A673 (cell line): ENCODE data around the gene EGR2. TPM values are rescaled to one million over a fixed set of nuclear protein-coding genes. Genes with fewer than 3 reads are reported as not detected.
A peak's percentile ranks its signal among the peaks of the same experiment; 100 is the strongest.

Source experiments
- BruUV-seq: library from RNA; stranded (reverse); fragments of 400-500 nt; replicated peaks from 2 replicates; lab custom pipeline; 2021; lab: Mats Ljungman, UMichigan
- CTCF ChIA-PET: fragments of 300-600 bp; sonication (Branson Sonifier 250); formaldehyde crosslinking; loops from one replicate; lab custom pipeline; 2022; ENCODE audit warnings: antibody characterized with exemption; lab: Charles Lee
- POLR2A ChIA-PET: fragments of 300-600 bp; sonication (Branson Sonifier 250); formaldehyde crosslinking; loops from one replicate; lab custom pipeline; 2022; ENCODE audit warnings: antibody characterized with exemption; ENCODE audit not compliant: low non-redundant PET; lab: Charles Lee
- DNase-seq: peaks from one replicate; pipeline ENCODE4 v3.0.0-alpha.2; 2015; ENCODE audit warnings: low spot score
- H3K27ac ChIP-seq: fragments of 200-600 bp; sonication (generic); 2 replicates; pipeline ENCODE4 v1.5.1; 2016; ENCODE audit warnings: mixed run types, low read depth, mild to moderate bottlenecking, mixed read lengths, antibody characterized with exemption, low read length; ENCODE audit not compliant: poor library complexity, severe bottlenecking
- H3K27me3 ChIP-seq: fragments of 200-600 bp; sonication (generic); replicated peaks from 2 replicates; pipeline ENCODE4 v1.6.1; 2017; ENCODE audit warnings: mixed run types, low read depth, mild to moderate bottlenecking, mixed read lengths, antibody characterized with exemption, low read length; ENCODE audit not compliant: insufficient read depth, poor library complexity
- H3K36me3 ChIP-seq: fragments of 200-600 bp; sonication (generic); 2 replicates; pipeline ENCODE4 v1.6.1; 2016; ENCODE audit warnings: mixed run types, mild to moderate bottlenecking, mixed read lengths, antibody characterized with exemption, low read length; ENCODE audit not compliant: insufficient read depth, poor library complexity, severe bottlenecking
- H3K4me1 ChIP-seq: fragments of 200-600 bp; sonication (generic); 2 replicates; pipeline ENCODE4 v1.6.1; 2017; ENCODE audit warnings: mixed run types, mild to moderate bottlenecking, mixed read lengths, antibody characterized with exemption, low read length; ENCODE audit not compliant: insufficient read depth, poor library complexity, severe bottlenecking
- H3K4me3 ChIP-seq: fragments of 200-600 bp; sonication (generic); 2 replicates; pipeline ENCODE4 v1.5.1; 2016; ENCODE audit warnings: low read depth, mixed run types, mild to moderate bottlenecking, mixed read lengths, low read length; ENCODE audit not compliant: poor library complexity, severe bottlenecking
- H3K9me3 ChIP-seq: fragments of 200-600 bp; sonication (generic); 2 replicates; pipeline ENCODE4 v1.6.1; 2016; ENCODE audit warnings: mixed run types, low read depth, mild to moderate bottlenecking, mixed read lengths, antibody characterized with exemption, low read length; ENCODE audit not compliant: poor library complexity, severe bottlenecking
- EZH2 ChIP-seq: fragments of 200-600 bp; sonication (generic); IDR thresholded peaks from 2 replicates; pipeline ENCODE4 v1.6.1; 2017; ENCODE audit warnings: borderline replicate concordance, low read depth, mild to moderate bottlenecking, mixed read lengths, antibody characterized with exemption, low read length; ENCODE audit not compliant: poor library complexity, severe bottlenecking
- intact Hi-C: fragments of 100-400 bp; cut with micrococcal nuclease; formaldehyde crosslinking; loops from one replicate; pipeline ENCODE4 v1.10.0; 2022; ENCODE audit not compliant: unreplicated experiment
- total RNA-seq: library from RNA; stranded (reverse); gene quantifications from 2 replicates; pipeline ENCODE4 v1.2.3, GENCODE V29; 2021
- TF ChIP-seq, protein P1 (sequence below): fragments of 300-800, 200-600 bp; sonication (generic); conservative IDR thresholded peaks from 2 replicates; pipeline ENCODE4 v1.5.1; 2017; ENCODE audit warnings: low read depth, mild to moderate bottlenecking, antibody characterized with exemption, low read length, moderate library complexity, mixed read lengths

EGR2 gene
- total RNA-seq, 1 experiment from 2014 or later = 18.3 TPM

DNA sequence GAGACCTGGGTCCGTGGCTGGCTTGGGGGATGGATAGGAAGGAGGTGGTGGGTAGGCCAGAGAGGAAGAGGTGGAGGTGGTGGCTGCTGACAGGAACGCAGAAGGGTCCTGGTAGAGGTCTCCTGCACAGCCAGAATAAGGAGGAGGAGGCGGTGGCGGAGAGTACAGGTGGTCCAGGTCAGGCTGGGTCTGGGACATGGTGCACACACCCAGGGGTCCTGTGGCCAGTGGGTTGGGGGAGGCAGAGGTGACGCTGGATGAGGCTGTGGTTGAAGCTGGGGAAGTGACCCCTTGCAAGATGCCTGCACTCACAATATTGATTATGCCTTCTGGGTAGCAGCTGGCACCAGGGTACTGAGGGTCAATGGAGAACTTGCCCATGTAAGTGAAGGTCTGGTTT, 2.2 kb downstream of the EGR2 start:
- Histone ChIP-seq H3K27me3 (peaks cover 5% of the 10 kb centered on the region), H3K36me3 (peaks cover 8% of the 10 kb centered on the region), H3K4me1 (peaks cover 22% of the 10 kb centered on the region), H3K27ac (no peak overlapping the region), H3K9me3 (no peaks in the 10 kb centered on the region), H3K4me3 (peak overlapping the region; percentile 62)
- DNase-seq = no peak
- BruUV-seq = no TSS peak
- TF ChIP-seq, protein P1, sequence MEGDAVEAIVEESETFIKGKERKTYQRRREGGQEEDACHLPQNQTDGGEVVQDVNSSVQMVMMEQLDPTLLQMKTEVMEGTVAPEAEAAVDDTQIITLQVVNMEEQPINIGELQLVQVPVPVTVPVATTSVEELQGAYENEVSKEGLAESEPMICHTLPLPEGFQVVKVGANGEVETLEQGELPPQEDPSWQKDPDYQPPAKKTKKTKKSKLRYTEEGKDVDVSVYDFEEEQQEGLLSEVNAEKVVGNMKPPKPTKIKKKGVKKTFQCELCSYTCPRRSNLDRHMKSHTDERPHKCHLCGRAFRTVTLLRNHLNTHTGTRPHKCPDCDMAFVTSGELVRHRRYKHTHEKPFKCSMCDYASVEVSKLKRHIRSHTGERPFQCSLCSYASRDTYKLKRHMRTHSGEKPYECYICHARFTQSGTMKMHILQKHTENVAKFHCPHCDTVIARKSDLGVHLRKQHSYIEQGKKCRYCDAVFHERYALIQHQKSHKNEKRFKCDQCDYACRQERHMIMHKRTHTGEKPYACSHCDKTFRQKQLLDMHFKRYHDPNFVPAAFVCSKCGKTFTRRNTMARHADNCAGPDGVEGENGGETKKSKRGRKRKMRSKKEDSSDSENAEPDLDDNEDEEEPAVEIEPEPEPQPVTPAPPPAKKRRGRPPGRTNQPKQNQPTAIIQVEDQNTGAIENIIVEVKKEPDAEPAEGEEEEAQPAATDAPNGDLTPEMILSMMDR = no peak
- TF ChIP-seq EZH2 = no peak
- CTCF ChIA-PET = no interaction called here
- POLR2A ChIA-PET = no interaction called here
- intact Hi-C loops = loop anchor here (2.0 to 10.0 kb wide), 2 partner anchors 319 to 549 kb away; partner anchors contain the start of genes NRBF2 and RTKN2

GRCh38 chr10:62813453-62813852, 2.7 kb downstream of the EGR2 start:
- Histone ChIP-seq H3K27ac (no peak overlapping the region), H3K36me3 (peaks cover 12% of the 10 kb centered on the region), H3K27me3 (peaks cover 4% of the 10 kb centered on the region), H3K4me3 (peak overlapping the region; percentile 62), H3K4me1 (peaks cover 21% of the 10 kb centered on the region), H3K9me3 (no peaks in the 10 kb centered on the region)
- intact Hi-C loops = loop anchor here (10.0 kb wide), 1 partner anchor 549 kb away; the partner anchor contains the start of gene RTKN2
- no TSS peak for BruUV-seq
- ChIA-PET CTCF (no interaction called here), POLR2A (no interaction called here)
- TF ChIP-seq EZH2 = no peak
- TF ChIP-seq, protein P1 = no peak
- DNase-seq = no peak

GRCh38 chr10:62812672-62813439, 3.3 kb downstream of the EGR2 start:
- TF ChIP-seq, protein P1 = no peak
- no peak for TF ChIP-seq EZH2
- no peak overlapping the region for H3K27ac ChIP-seq
- H3K9me3 ChIP-seq = no peaks in the 10 kb centered on the region
- intact Hi-C loops = loop anchor here (10.0 kb wide), 1 partner anchor 548 kb away; the partner anchor contains the start of gene RTKN2
- H3K4me3 ChIP-seq = peak overlapping the region; percentile 62
- no peak for DNase-seq
- H3K27me3 ChIP-seq = no peaks in the 10 kb centered on the region
- peaks cover 12% of the 10 kb centered on the region for H3K36me3 ChIP-seq
- BruUV-seq = no TSS peak
- POLR2A ChIA-PET = no interaction called here
- CTCF ChIA-PET = no interaction called here
- peaks cover 22% of the 10 kb centered on the region for H3K4me1 ChIP-seq
